Measurements from ENCODE around the gene KDM4B.

KDM4B gene

DNA sequence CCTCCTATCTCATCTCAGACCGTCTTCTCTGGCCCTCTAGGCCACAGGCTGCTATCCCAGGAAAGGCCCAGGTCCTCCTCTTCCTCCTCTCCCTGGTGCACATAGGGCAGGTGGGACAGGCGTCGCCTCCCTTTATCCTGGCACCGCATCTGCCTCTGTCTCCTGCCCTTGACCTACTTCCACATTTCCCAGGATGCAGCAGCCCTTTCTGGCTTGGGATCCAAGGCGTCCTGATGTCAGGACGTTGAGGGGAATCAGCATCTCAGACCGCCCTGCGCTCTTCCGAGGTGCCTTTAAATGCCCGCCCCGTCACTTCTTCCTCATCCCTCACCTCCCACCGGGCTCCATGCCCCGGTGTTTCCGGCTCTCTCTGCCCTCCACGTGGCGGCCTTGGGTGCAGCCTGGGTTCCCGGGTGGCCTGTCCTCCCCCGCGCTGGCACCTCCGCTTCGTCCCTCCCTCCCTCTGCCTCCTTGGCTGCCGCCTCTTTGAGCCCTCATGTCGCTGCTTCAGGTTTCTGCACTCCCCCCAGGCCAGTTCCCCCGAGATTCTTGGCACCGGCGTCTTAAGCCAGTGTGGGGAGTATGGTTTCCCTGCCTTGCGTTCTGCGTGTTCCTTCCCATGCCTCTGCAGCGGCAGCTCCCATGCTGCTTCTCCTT, 66.3 kb downstream of the KDM4B start:
- no peak for DNase-seq (ENCODE audit: low read depth in 3 of 3)

DNA sequence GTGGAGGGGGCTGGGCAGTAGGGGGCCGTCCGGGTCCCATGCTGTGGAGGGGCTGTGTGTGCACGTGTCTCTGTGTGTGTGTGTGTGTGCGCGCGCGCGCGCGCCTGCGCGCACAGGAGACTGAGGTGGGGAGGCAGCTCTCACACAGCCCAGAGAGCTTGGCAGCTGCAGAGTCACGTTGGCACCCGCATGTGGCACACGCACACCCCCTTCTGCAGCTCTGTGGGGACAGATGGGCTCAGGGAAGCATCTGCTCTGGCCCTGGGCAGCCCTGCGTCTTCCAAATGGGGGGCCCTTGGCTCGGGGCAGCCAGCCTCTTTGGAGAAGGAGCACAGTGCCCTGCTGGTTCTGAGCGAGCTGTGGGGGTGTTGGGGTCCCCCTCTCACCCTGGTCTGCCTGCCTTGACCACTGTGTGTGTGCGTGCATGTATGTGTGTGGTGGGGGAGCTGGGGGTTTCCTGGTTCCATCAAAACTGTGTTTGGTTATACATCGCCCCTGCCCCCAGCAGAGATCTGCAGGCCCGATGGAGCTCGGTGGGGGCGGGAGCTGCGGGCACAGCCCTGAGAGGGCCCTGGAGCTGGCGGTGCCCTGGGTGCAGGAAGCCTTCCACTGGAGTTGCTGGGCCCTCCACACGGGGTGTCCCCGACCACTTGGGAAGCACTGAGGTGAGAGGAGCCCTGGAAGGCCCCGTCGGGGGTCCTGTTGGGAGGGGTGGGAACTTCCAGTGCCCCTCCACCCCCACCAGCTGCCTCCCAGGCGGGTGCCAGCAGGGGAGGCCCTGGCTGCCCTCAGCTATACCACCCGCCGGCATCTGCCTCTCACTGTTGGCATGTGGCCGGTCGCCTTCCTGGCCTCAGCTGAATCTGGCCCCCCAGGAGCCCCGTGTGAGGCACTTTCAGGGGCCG, 67.1 kb downstream of the KDM4B start:
- DNase-seq (ENCODE audit: low read depth in 3 of 3) = no peak

DNA sequence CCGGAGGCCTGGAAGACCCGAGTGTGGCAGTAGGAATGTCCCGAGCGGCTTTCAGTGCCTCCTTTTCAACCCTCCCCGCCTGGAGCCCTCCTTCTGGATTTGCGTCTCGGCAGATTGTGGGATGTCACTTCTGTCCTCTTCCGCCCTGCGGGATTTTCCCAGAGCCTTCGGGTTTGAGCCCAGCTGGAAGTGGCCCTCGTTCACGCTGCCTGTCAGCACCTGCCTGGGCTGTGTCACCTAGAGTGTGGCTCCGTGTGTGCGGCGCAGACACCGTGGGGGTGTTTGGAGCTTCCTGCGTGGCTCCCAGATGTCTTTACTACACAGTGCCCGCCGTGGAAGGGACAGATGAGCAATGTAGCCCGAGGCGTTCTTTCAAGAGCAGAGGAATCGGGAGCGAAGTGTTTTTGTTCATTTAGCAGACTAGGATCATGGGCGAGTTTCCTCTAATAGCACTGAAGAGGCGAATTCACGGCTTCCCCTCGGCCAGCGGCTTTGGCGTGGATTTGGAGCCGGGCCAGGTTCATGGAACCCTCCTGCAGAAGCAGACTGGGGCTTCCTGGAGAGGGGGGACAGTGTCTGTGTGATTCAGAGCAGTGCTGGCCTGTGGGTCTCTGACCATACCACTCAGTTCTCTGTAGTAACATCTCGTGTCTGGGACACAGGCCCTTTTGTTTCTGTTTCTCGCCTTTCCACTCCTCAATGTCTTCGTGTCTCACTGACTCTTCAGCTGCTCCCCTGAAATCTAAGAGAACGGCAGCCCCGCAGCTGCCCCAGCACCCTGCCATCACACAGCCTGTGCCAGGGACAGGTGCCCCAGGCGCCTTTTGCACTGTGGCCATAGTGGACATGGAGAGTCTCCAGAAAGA, 68.0 kb downstream of the KDM4B start:
- DNase-seq (ENCODE audit: low read depth in 3 of 3) = no peak

DNA sequence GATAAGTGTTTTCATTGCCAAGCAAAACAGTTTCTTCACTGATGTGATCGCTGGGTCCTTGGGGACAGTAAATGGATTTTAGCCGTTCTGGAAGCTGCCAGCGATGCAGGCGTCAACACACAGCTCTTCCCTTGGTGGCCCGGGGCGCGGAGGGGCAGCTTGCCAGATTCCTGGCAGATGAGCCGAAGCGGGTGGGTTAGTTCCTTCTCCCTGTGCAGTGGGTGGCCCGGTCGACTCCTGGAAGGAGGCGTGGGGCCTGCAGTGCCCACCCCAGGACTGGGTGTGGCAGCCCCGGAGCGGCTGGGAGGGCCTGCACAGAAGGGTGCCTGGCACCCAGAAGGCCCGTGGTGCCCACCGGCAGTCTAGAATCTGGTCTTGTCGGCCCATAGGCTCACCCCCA, 69.0 kb downstream of the KDM4B start:
- DNase-seq (ENCODE audit: low read depth in 3 of 3) = no peak

DNA sequence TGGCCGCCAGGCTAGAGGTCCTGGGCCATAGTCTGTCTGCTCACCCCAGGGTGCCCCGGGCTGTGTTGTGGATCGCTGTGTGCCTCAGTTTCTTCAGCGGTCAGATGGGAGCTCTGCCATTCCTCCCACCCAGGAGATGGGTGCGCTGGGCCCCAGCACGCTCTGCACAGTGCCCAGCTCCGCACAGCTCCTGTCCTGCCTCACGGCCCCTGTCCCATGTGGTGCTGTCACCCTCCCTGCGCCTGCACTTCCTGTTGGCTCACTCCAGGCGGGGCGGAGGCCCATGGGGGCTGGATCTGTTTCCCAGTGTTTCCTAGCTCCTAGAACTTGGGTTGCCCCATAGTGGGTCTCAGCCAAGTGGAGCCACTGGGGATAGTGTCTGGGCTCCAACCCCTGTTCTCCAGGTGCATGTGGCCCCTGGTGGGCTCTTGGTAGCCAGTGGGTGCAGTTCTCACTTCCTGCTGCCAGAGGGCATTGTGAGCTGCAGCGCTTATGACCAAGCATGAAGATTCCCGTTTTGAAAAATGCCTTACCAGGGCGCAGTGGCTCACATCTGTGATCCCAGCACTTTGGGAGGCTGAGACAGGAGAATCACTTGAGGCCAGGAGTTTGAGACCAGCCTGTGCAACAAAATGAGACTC, 69.8 kb downstream of the KDM4B start:
- DNase-seq (ENCODE audit: low read depth in 3 of 3) = no peak

DNA sequence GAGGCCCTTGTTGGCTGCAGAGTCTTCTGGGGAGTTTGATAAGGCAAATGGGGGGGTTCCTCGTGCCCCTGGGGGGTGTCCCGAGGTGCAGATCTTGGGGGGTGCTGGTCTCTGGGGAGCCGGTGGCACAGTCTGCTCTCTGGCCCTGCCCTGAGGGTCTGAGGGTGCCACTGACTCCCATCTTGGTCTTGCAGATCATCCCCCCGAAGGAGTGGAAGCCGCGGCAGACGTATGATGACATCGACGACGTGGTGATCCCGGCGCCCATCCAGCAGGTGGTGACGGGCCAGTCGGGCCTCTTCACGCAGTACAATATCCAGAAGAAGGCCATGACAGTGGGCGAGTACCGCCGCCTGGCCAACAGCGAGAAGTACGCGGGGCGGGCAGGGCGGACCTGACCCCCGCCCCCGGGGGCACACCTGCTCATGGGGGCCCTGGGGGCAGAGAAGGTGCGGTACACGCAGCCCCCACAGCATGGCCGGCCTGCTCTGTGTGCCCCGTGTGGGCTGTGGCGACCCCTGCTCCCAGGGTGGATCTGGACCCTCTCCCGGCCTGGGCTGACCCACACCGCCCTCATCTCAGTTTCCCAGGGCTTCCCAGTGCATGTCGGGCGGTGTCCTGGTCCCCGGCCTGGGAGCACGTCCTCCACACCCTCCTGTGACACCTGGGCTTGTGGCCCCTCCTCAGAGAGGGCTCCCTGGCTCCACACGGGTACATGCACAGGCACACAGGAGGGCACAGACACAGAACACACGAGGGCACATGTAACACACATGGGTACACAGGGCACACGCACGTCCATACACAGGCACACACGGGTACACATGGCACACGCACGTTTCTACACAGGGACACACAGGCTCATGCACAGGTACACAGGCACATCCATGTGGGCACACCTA, 71.0 kb downstream of the KDM4B start:
- DNase-seq (ENCODE audit: low read depth in 3 of 3) = no peak

DNA sequence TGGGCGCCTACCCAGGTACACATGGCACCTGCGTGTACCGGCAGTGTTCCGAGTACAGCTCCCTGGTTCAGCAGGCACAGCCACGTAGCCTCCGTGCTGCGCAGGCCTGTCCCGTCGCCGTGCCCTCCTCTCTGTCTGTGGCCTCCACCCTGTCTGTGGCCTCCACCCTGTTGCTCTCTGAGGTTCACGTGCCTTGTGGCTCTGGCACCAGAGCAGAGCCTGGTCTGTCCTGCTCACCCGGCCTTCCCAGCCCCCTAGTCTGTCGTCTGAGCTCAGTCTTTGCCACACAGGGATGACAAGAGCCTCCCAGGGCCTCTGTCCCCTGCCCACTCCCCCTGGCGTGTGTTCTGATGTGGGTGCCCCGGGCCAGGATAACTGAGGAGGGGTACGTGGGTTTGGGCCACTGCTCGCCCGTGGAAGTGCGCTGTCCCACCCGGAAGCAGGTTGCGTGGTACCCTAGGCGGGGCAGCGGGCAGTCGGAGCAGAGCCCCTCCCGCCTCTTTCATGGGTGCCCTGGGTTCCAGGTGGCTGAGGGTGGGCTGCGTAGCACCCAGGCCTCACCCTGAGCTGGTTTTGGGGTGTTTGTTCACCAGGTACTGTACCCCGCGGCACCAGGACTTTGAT, 71.7 kb downstream of the KDM4B start:
- no peak for DNase-seq (ENCODE audit: low read depth in 3 of 3)

DNA sequence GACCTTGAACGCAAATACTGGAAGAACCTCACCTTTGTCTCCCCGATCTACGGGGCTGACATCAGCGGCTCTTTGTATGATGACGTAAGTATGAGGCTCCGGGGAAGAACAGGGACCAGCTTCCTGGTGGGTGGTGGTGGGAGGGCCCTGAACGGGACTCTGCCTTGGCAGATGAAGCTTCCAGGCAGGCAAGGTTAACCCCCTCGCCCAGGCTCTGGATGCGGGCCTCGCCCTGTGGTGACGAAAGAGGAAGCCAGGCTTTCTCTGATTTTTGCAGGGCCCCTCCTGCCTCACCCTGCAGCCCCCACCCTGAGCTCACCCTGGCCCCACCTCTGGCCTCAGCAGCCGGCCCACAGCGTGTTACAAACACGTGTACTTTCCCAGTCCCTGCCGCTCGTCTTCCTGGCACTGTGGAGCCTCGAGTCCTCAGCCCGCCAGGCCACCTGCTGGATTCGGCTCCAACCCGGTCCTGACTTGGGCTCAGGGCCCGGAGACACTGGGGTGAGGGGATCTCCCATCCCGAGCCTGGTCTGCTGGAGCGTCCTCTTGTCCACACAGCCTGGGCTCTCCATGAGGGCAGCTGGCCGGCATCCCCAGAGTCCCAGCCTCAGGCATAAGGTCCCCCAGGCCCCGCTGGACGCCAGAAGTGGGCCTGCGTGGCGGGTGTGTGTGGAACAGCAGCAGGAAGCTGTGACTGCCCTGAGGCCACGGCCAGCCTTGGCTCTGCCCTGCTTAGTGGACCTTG, 72.4 kb downstream of the KDM4B start:
- DNase-seq (ENCODE audit: low read depth in 3 of 3) = no peak

DNA sequence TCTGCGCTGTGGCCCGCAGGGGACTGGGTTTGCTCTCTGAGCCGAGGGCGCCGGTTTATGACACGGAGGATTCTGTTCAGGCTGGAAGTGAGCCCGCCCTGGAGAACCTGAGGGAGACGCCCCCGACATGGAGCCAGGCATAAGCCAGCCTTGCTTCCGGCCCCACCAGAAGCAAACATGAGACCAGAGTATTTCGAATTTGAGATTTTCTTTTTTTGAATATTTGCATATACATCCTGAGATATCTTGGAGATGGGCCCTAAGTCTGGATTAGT, 72.9 kb downstream of the KDM4B start:
- no peak for DNase-seq (ENCODE audit: low read depth in 3 of 3)

DNA sequence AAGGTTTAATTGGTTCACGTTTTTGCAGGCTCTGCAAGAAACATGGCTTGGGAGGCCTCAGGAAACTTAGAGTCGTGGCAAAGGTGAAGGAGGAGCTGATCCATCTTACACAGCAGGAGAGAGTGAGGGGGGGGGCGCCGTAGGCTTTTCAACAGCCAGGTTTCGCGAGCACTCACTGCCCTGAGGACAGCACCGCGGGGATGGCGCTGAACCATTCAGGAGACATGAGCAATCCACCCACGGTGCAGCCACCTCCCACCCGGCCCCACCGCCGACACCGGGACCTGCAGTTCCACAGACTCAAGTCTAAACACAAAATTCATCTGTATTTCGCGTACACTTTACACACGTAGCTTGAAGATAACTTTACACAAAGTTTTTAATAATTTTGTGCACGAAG, 73.6 kb downstream of the KDM4B start:
- DNase-seq (ENCODE audit: low read depth in 3 of 3) = no peak

DNA sequence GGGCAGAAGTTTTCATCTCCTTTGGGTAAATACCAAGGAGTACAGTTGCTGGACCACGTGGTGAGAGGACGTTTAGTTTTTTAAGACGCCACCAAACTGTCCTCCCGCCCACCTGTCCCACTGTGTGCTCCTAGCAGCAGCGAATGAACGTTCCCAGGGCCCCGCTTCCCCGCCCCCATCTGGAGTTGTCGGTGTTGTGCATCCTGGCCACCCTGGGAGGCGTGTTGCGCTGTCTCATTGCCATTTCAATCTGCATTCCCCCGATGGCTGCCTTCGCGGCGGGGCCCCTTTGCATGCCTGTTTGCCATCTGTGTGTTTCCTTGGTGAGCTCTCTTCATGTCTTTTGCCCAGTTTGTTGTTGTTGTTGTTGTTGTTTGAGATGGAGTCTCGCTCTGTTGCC, 76.1 kb downstream of the KDM4B start:
- DNase-seq (ENCODE audit: low read depth in 3 of 3) = no peak

DNA sequence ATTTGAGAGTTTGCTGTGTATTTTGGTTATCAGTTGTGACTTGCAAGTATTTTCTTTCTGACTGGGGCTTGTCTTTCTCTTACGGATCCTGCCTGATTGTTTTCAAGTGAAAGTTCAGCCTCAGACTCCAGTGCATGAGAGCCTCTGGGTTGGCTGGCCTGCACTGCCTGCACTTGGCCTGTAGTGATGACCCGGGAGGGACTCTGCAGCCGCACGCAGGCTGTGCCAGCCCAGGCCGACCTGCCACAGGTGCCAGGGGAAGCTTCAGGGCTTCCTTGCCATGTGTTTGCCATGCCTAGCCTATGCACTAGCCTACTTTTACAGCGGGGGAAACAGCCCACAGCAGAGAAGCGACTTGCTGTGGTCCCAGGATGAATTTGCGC, 77.0 kb downstream of the KDM4B start:
- no peak for DNase-seq (ENCODE audit: low read depth in 3 of 3)

DNA sequence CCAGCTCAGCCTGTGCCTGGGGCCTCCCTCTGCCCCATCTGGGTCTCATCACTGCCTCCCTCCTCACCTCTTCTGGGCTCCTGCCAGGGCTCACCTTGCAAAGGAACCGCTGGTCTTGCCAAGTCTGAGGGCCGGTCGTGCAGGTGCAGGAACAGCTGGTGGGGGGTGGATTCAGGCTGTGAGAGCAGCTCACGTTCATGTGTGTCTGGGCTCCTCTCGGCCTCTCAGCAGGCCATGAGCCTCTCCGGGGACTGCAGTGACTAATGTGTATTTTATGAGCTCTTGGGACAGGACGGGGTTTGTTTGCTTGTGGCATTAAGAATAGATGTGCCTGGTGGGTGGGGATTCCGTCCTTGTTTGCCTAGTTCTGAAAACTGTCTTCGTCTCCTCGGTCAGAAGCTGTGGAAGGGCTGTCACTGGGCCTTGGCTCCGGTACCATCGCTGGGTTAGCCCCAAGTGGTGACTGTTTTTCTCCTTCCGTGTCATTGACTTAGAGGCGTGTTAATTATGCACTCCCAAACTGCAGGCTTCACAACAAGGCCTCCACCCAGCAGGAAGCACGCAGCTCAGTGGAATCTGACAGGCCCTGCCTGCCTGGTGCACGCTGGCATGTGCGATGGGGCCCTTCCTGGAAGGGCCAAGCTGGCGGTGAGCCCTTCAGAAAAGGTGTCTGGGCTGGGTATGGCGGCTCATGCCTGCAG, 77.6 kb downstream of the KDM4B start:
- DNase-seq (ENCODE audit: low read depth in 3 of 3) = no peak

DNA sequence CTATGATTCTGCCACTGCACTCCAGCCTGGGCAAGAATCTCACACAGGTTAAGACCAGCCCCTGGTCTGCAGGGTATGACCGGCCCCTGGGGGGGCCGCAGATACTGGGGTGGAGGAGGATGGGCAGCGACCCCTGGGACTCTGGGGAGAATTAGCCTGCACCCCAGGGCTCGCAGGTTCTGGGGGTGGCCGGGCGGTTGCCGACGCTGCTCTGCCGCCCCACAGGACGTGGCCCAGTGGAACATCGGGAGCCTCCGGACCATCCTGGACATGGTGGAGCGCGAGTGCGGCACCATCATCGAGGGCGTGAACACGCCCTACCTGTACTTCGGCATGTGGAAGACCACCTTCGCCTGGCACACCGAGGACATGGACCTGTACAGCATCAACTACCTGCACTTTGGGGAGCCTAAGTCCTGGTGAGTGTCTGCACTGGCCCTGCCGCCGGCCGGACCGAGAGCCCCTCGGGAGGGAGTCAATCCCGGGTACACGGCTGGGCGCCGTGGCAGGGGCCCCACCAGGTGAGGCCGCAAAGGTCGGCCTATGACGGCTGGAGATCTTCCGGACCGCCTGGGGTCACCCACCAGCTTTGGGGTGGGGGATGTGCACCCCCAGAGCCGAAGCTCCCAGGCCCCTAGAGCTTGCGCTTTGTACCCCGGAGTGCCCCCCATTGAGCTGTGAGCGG, 78.5 kb downstream of the KDM4B start:
- no peak for DNase-seq (ENCODE audit: low read depth in 3 of 3)

DNA sequence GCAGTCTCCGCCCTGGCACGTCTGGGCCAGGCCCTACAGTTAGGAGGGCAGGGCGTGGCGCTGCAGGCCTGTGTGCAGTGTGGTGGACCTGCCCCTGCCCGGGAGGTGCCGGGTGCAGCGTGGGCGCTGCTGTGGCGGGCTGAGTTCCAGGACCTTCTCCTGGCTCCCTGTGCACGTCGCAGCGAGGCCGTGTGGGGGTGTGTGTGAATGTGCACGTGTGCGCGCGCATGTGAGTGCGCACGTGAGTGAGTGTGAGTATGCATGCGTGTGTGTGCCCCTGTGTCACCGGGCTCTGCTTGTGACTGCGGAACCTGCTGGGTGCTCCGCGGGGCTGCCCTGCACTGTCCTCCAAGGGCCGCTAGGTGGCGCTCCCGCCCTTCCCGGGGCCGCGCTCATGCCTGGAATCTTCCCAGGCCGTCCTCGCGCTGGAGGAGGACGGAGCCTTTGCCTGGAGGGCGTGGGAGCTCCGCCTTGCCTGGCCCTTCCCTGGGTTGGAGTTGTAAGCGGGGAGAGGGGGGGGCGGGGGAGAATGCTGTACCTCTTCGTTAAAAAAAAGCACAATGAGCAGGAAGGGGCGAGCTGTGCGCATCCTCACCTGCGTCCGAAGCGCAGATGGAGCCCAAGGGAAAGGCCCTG, 79.3 kb downstream of the KDM4B start:
- peak; percentile 9 to 54 (median 29) for DNase-seq (ENCODE audit: low read depth in 3 of 3)

DNA sequence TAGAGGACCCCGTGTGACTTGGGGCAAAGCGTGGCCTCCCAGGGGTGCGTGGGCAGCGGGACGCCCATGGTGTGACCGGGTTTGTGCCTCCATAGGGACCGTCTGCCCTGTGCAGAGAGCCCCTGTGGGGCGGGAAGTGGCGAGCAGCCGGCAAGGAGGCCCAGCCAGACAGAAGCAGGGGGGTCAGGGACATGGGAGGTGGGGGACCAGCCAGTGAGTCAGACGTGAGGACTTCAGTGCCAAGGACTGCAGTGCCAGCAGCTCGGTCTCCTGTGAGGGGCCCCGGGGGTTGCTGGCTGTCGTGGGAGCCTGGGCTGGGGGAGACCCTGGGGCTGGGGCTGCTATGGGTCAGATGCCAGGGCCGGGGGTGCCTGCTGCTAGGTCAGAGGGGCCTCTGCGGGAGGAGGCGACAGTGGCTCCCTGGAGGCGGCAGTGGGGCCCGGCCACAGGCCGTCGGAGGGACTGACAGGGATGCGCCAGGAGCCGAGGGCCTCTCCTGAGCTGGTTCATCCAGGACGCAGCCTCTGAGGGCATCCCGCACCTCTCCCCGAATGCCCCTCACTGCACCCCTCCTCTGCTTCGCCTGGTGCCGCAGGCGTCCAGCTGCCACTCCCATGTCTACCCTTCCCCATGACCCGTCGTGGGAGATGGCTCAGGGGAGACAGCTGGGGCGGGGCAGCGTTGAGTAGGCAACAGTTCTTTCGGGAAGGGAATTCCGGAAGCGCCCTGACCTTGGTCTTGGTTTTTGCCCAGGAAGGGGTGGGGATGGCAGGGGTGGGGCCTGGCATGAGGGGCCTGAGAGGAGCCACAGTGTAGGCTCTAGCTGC, 80.0 kb downstream of the KDM4B start:
- no peak for DNase-seq (ENCODE audit: low read depth in 3 of 3)

DNA sequence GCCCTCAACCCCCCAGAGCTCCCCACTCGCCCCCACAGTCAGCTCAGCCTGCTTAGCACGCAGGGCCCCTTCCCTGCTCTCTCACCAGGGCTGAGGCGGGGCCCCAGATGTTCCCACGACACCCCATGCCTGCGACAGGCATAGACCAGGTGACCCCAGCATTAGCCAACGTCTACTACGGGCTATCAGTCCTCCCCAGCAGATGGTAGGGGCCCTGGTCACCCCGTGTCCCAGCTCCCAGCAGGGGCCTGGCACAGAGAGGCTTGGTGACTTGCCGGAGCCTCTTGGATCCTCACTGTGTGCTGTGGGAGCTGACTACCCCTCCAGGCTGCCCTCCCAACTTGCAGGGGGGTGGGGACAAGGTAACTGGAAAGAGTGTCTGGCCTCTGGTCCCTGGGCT, 80.6 kb downstream of the KDM4B start:
- no peak for DNase-seq (ENCODE audit: low read depth in 3 of 3)
